GM10248 (cell line): ENCODE results near the gene ARHGEF25.

Experiments used
- CTCF ChIA-PET: fragments of 300-600 bp; sonication (Branson Sonifier 250); formaldehyde crosslinking; extraction: SDS; loops from one replicate; lab custom pipeline; 2021; ENCODE audit warnings: antibody characterized with exemption; lab: Yijun Ruan, JAX
- POLR2A ChIA-PET: fragments of 350-650 bp; sonication (Branson Sonifier 250); formaldehyde crosslinking; extraction: SDS; loops from one replicate; lab custom pipeline; 2020; ENCODE audit warnings: antibody characterized with exemption; lab: Yijun Ruan, JAX
- DNase-seq: peaks from one replicate; pipeline ENCODE4 v3.0.0; 2012; ENCODE audit errors: extremely low spot score
- CTCF ChIP-seq: IDR thresholded peaks from 2 replicates; pipeline ENCODE4 v1.5.1; 2012; ENCODE audit warnings: mild to moderate bottlenecking, low read depth; ENCODE audit errors: extremely low read depth, missing control alignments, control extremely low read depth

ARHGEF25 gene

GRCh38 chr12:57571926-57572762 lies 39.1 kb upstream of the ARHGEF25 start:
- TF ChIP-seq CTCF = no peak
- POLR2A ChIA-PET = no interaction called here
- CTCF ChIA-PET = interaction anchor here (1.5 to 12.9 kb wide), 3 partner anchors 11 to 50 kb away, joined by 3 to 134 read pairs (median 5); no protein-coding TSS in a partner anchor
- DNase-seq = no peak

GRCh38 chr12:57574795-57575194 lies 36.4 kb upstream of the ARHGEF25 start:
- TF ChIP-seq CTCF = no peak
- no peak for DNase-seq
- CTCF ChIA-PET = interaction anchor here (1.1 to 12.9 kb wide), 5 partner anchors 8 to 116 kb away, joined by 3 to 134 read pairs (median 4); partner anchors contain the start of gene GLI1

GRCh38 chr12:57575771-57576612 lies 35.2 kb upstream of the ARHGEF25 start:
- DNase-seq = no peak
- TF ChIP-seq CTCF = no peak
- CTCF ChIA-PET = interaction anchor here (0.6 to 12.9 kb wide), 10 partner anchors 7 to 117 kb away, joined by 3 to 134 read pairs (median 4); partner anchors contain the start of genes B4GALNT1 and GLI1
- POLR2A ChIA-PET = interaction anchor here (0.6 kb wide), 1 partner anchor 326 kb away, joined by 7 read pairs; no protein-coding TSS in a partner anchor

More at GRCh38 chr12:57574795-57575194, 36.4 kb upstream of the ARHGEF25 start:
- POLR2A ChIA-PET = no interaction called here

- CTCF ChIA-PET = interaction anchor here (0.7 to 2.3 kb wide), 6 partner anchors 30 to 118 kb away, joined by 3 to 6 read pairs (median 3); partner anchors contain the start of gene B4GALNT1
- no peak for TF ChIP-seq CTCF
- POLR2A ChIA-PET = no interaction called here
- DNase-seq = no peak
Observed at GRCh38 chr12:57576613-57577160, 34.5 kb upstream of the ARHGEF25 start.

- POLR2A ChIA-PET = no interaction called here
- TF ChIP-seq CTCF = no peak
- DNase-seq = no peak
- CTCF ChIA-PET = no interaction called here
Observed at GRCh38 chr12:57577981-57578758, 33.1 kb upstream of the ARHGEF25 start.
